DND-41 (cell line): ENCODE results near the gene PDLIM4.

Experiments used
- CTCF ChIP-seq: IDR thresholded peaks from 2 replicates; pipeline ENCODE4 v1.5.1; 2012; ENCODE audit warnings: borderline replicate concordance, low read length, moderate library complexity, mild to moderate bottlenecking; ENCODE audit not compliant: poor library complexity, severe bottlenecking; ENCODE audit errors: extremely low read depth
- EZH2 ChIP-seq: IDR thresholded peaks from 3 replicates; pipeline ENCODE4 v1.6.1; 2012; ENCODE audit warnings: borderline replicate concordance, low read depth, mild to moderate bottlenecking, moderate library complexity, low read length, inconsistent platforms; ENCODE audit not compliant: severe bottlenecking

DNA sequence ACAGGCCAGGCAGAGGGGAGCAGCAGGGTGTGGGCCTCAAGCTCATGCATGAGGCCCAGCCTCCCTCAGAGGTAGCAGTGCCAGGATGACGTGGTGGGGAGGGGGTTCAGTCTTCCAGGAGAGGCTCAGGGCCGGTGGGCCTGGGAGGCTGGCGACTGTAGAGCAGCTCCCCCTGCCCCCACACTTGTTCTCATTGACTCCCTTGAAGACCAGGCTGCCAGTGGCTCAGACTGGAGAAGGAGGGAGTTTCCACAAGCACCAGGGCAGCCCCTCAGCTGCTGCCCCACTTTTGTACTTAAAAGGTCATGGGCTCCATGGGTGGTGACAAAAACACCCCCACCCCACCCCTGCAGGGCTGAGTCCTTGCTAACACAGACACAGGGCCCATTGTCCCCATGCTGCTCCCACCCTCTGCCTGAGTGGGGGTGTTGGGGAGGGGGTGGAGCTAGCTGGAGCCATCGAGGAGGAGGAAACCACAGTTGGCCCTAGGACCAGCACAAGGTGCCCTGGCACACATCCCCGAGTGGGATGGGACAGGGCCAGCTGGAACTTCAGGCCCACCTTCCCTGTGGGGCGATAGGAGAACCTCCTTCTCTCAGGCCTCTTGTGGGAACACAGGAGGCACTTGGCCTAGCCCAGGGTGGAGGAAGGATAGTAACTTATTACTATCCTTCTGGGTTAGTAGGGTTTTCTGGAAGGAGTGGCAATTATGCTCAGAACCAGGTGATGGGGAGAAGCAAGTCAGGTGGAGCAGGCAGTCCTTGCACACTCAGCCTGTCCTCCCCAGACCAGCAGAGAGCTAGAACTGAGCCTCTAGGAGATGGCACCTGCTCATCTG lies 10.7 kb downstream of the PDLIM4 start:
- TF ChIP-seq CTCF (no peak), EZH2 (no peak)
